K562 (cell line): ENCODE measurements around the gene GCHFR. TPM values are rescaled to one million over a fixed set of nuclear protein-coding genes. Genes with fewer than 3 reads are reported as not detected.
A peak's percentile ranks its signal among the peaks of the same experiment; 100 is the strongest.

Experiments used
- BHLHE40 ChIP-seq: IDR thresholded peaks from 2 replicates; pipeline ENCODE4 v1.6.1; 2011; ENCODE audit warnings: low read length, improper control_type of control experiment
- BRD9 ChIP-seq: fragments of 450-650 bp; IDR thresholded peaks from 2 replicates; pipeline ENCODE4 v1.6.1; 2018; ENCODE audit warnings: low read depth; ENCODE audit not compliant: partially characterized antibody
- CREB3 ChIP-seq: fragments of 450-650 bp; conservative IDR thresholded peaks from 2 replicates; pipeline ENCODE4 v1.6.1; 2016; ENCODE audit warnings: missing genetic modification characterization, low read depth, mild to moderate bottlenecking, missing compliant biosample characterization, moderate library complexity
- DPF2 ChIP-seq: fragments of 450-650 bp; IDR thresholded peaks from 2 replicates; pipeline ENCODE4 v1.6.1; 2016
- GABPA ChIP-seq: fragments of 200-800 bp; sonication (Bioruptor generic); conservative IDR thresholded peaks from 2 replicates; pipeline ENCODE4 v1.6.1; 2016; ENCODE audit warnings: low read depth, missing genetic modification characterization, missing compliant biosample characterization
- HES1 ChIP-seq: fragments of 450-650 bp; IDR thresholded peaks from 2 replicates; pipeline ENCODE4 v1.6.1; 2016; ENCODE audit warnings: low read depth, mild to moderate bottlenecking, moderate library complexity
- PHF21A ChIP-seq: fragments of 450-650 bp; IDR thresholded peaks from 2 replicates; pipeline ENCODE4 v1.6.1; 2017; ENCODE audit warnings: low read depth, borderline replicate concordance
- TFAM ChIP-seq: fragments of 250-450 bp; sonication (Bioruptor Pico); conservative IDR thresholded peaks from 2 replicates; pipeline ENCODE4 v1.5.0; 2021; ENCODE audit warnings: mild to moderate bottlenecking, moderate library complexity
- UBTF ChIP-seq, 2 experiments: IDR thresholded peaks; 2 replicates each; pipeline ENCODE4 v1.6.1; 2012; ENCODE audit warnings: improper control_type of control experiment in 2 of 2, low read depth in 2 of 2, low read length in 2 of 2, borderline replicate concordance in 1 of 2
- ZFP36 ChIP-seq: fragments of 150-350 bp; IDR thresholded peaks from 2 replicates; pipeline ENCODE4 v1.6.1; 2018; ENCODE audit warnings: low read length, low read depth; ENCODE audit not compliant: partially characterized antibody
- ZNF282 ChIP-seq: sonication (generic); formaldehyde crosslinking; IDR thresholded peaks from 2 replicates; pipeline ENCODE4 v1.8.1; 2023; ENCODE audit warnings: missing genetic modification reagents
- ZNF318 ChIP-seq, 2 experiments: fragments of 450-650 bp; IDR thresholded peaks; 2 replicates each; pipeline ENCODE4 v1.6.1; 2016; ENCODE audit warnings: mild to moderate bottlenecking in 2 of 2, borderline replicate concordance in 1 of 2, low read depth in 1 of 2, moderate library complexity in 1 of 2
- ZNF780A ChIP-seq: fragments of 250-450 bp; sonication (Bioruptor Pico); IDR thresholded peaks from 2 replicates; pipeline ENCODE4 v1.5.0; 2021; ENCODE audit warnings: mild to moderate bottlenecking
- polyA plus RNA-seq, 8 experiments: library from polyadenylated mRNA; depleted of rRNA in 4 of 8; stranded (reverse) in 5 of 8; unstranded in 3 of 8; fragments of >200 nt; fragmentation: Nextera tagmentation in 2 of 8; fragmentation: Illumina TruSeq in 1 of 8; extraction: Ambion mirVana in 2 of 8; extraction: Trizol in 1 of 8; gene quantifications; 2 replicates each; pipeline versions ENCODE4 v1.2.1 to v1.2.3, GENCODE V29; 2011 to 2014; ENCODE audit warnings: inconsistent platforms in 1 of 8, missing spikeins in 1 of 8
- total RNA-seq, 7 experiments: library from RNA; depleted of rRNA in 6 of 7; stranded (reverse); fragments of >200 nt in 6 of 7; fragmentation: Illumina TruSeq in 2 of 7; extraction: Trizol in 2 of 7; gene quantifications; 2 replicates each; pipeline versions ENCODE4 v1.2.1 to v1.2.3, GENCODE V29; 2011 to 2021; ENCODE audit warnings: low replicate concordance in 1 of 7

GCHFR gene
- total and polyA plus RNA-seq, 9 of the 15 experiments (the other 6 are each of a cell fraction or from before 2014, with no cell fraction given): 8.7 to 83.5 (median 20.8) TPM

GRCh38 chr15:40807028-40807887 lies 43.4 kb downstream of the GCHFR start, which contains the start of the genes DNAJC17 and ZFYVE19 (continued):
- no peak for TF ChIP-seq ZNF282
- peak; percentile 69 for TF ChIP-seq GABPA (tag)
- no peak for TF ChIP-seq UBTF (IDR thresholded peaks at IDR 0.05; ENCODE audit: borderline replicate concordance in 1 of 2, low read depth in 2 of 2, low read length in 2 of 2)
- no peak for TF ChIP-seq HES1
- TF ChIP-seq ZFP36: no peak
- no peak for TF ChIP-seq ZNF780A
- no peak for TF ChIP-seq TFAM (CRISPR knock-in tag)
- no peak for TF ChIP-seq BRD9
- no peak for TF ChIP-seq ZNF318 (IDR thresholded peaks at IDR 0.05; ENCODE audit: borderline replicate concordance in 1 of 2, low read depth in 1 of 2)
- no peak for TF ChIP-seq CREB3 (tag)
- TF ChIP-seq DPF2: peak; percentile 24; the same call in 1 of the 2 replicates
- no peak; the same call in 1 of the 2 replicates for TF ChIP-seq BHLHE40
- no peak for TF ChIP-seq PHF21A
